ENCODE results near the gene HNRNPAB.
"Not testable (repeated sequence)": the region's sequence is repeated elsewhere in the genome, so short reads cannot be mapped to it uniquely, and the experiment has no call there.

HNRNPAB gene

DNA sequence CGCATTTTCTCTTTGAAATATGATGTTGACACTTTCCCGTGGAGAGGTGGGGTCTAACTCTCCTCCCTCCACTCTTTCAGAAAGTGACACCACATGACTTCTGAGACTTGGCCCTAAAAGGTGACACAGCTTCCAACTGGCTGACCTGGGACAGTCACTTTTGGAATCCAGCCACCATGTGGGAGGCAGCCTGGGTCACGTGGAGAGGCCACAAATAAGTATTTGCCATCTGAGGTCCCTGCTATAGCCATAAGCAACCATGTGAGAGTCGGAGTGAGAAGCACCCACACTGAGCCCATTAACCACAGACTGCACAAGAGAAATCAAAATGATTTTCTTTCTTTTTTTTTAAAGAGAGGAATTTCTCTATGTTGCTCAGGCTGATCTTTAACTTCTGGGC, 32.3 kb downstream of the HNRNPAB start:
- in situ Hi-C loops (cut with MboI; ENCODE audit: low sequenced_read_pairs, unreplicated experiment): no loop called here
- no peak for TF ChIP-seq CTCF (IDR thresholded peaks at IDR 0.05; ENCODE audit: borderline replicate concordance, control extremely low read depth, extremely low read depth, insufficient read depth, missing control alignments)
- no peak for DNase-seq (ENCODE audit: low spot score)

DNA sequence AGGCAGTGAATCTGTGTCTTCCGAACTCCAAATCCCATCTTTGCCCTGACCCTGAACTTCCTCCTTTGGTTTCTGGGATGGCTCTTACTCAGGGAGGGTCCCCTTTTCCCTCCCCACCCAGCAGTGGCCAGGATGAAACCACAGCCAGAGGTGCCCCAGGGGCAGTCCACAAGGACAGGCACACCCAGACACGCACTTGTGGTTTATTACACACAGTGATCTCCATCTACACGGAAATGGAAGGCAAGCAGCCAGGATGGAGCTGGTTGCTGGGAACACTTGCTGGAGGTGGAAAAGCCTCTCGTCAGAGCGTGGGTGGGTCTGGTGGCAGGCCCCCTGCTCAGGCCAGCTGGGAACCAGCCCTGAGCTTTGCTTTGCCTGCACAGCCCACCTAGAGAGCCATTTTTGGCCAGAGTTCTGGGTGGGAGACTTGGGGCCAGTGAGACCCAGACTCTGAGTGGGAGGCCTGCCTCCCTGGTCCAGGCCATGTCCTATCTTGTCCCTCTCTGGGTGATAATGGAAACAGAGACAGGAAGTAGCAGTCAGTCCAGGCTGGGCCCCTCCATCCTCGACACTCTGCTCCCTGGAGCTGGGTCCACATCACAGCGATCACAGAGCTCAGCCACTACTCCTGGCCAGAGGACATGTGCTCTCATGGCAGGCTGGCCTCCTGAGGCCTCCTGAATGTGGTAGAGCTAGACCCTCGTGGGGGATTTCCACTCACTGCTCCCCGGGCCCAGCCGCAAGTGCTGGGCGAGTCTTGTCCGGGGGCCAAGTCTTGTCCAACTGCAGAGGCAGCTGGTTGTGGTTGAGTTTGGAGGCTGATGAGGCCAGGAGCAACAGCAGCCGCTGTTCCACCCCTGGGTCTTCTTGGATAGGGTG, 33.3 kb downstream of the HNRNPAB start:
- no peak for TF ChIP-seq CTCF (IDR thresholded peaks at IDR 0.05; ENCODE audit: borderline replicate concordance, control extremely low read depth, extremely low read depth, insufficient read depth, missing control alignments)
- DNase-seq (ENCODE audit: low spot score): no peak
- in situ Hi-C loops (cut with MboI; ENCODE audit: low sequenced_read_pairs, unreplicated experiment): no loop called here

- in situ Hi-C loops (cut with MboI; ENCODE audit: low sequenced_read_pairs, unreplicated experiment): no loop called here
- no peak for DNase-seq (ENCODE audit: low spot score)
- no peak for TF ChIP-seq CTCF (IDR thresholded peaks at IDR 0.05; ENCODE audit: borderline replicate concordance, control extremely low read depth, extremely low read depth, insufficient read depth, missing control alignments)
Measured at GRCh38 chr5:178238313-178238635, 33.9 kb downstream of the HNRNPAB start.

DNA sequence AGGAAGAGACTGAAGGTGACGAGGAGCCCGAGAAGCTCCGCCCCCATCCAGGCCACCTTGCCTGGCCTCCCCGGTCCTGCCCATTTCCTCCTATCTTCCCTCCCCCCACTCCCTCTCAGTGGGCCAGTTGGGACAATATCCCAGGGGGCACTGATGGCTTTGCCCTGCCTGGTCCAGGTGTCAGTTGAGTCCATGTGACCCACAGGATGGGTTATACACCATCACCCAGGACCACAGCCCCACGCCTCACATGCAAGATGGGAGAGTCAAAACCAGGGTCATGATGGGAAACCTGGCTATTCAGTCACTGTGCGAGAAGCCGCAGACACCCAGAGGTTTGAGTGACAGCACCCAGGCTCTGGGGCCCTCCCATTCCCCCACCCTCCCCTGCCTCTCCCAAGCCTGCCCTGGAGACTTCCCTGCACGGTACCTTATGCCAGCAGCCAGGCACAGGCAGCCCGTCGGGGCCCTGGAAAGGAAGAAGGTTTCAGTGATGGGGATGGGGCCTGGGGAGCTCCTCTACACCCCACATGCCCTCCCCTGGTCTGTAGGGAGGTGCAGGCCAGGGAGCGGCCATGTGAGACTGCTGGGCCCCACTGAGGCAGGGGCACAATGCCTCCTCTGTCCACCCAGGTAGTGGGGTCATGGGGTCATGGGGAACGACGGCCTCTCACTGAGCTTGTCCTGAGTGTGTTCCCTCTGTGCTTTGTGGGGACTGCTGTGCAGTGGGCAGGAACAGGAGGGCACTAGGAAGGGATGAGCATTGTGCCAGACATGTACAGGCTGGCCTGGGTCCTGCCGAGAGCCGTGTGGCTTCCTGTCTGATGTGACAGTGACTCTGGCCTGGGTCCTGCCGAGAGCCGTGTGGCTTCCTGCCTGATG, 34.6 kb downstream of the HNRNPAB start:
- in situ Hi-C loops (cut with MboI; ENCODE audit: low sequenced_read_pairs, unreplicated experiment): no loop called here
- no peak for TF ChIP-seq CTCF (IDR thresholded peaks at IDR 0.05; ENCODE audit: borderline replicate concordance, control extremely low read depth, extremely low read depth, insufficient read depth, missing control alignments)
- no peak for DNase-seq (ENCODE audit: low spot score)

DNA sequence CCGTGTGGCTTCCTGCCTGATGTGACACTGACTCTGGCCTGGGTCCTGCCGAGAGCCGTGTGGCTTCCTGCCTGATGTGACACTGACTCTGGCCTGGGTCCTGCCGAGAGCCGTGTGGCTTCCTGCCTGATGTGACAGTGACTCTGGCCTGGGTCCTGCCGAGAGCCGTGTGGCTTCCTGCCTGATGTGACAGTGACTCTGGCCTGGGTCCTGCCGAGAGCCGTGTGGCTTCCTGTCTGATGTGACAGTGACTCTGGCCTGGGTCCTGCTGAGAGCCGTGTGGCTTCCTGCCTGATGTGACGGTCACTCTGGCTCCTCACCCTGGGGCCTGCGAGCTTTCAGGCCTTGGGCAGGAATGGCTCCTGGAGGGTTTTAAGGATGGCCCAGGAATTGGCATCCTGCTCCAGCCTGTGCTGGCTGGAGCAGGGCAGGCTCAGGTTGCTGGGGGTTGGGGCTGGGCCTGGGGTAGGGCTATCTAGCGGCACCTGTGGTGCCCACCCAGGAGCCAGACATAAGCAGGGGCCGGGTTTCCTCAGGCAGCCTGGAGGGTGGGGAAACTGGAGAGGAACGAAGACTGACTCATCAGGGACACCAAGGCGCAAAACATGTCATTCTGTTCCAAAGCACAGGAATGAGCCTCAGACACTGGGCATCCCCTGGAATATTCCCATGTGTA, 35.4 kb downstream of the HNRNPAB start:
- DNase-seq (ENCODE audit: low spot score); in situ Hi-C loops (cut with MboI; ENCODE audit: low sequenced_read_pairs, unreplicated experiment): not testable (repeated sequence)

GRCh38 chr5:178240341-178240741, 36.0 kb downstream of the HNRNPAB start:
- in situ Hi-C loops (cut with MboI; ENCODE audit: low sequenced_read_pairs, unreplicated experiment): no loop called here
- no peak for TF ChIP-seq CTCF (IDR thresholded peaks at IDR 0.05; ENCODE audit: borderline replicate concordance, control extremely low read depth, extremely low read depth, insufficient read depth, missing control alignments)
- no peak for DNase-seq (ENCODE audit: low spot score)

Data from GM13976 (cell line).